Suprapubic skin (tissue), 4 donors: ENCODE results near the gene SARS1. TPM values are rescaled to one million over a fixed set of nuclear protein-coding genes. Genes with fewer than 3 reads are reported as not detected.

Experiments
- DNase-seq, 2 donors: peaks; one replicate each; pipeline ENCODE4 v3.0.0-alpha.2; 2019; ENCODE audit warnings: low spot score in 2 of 2
- H3K27ac ChIP-seq: fragments of 200-600 bp; sonication (generic); one replicate; pipeline ENCODE4 v1.5.1; 2019
- H3K27me3 ChIP-seq: fragments of 200-600 bp; sonication (generic); one replicate; pipeline ENCODE4 v1.5.1; 2019
- H3K36me3 ChIP-seq: fragments of 200-600 bp; sonication (generic); one replicate; pipeline ENCODE4 v1.5.1; 2019
- H3K4me1 ChIP-seq: fragments of 200-600 bp; sonication (generic); one replicate; pipeline ENCODE4 v1.5.1; 2019
- H3K4me3 ChIP-seq: fragments of 200-600 bp; sonication (generic); one replicate; pipeline ENCODE4 v1.5.1; 2019; ENCODE audit warnings: mild to moderate bottlenecking
- H3K9me3 ChIP-seq: fragments of 200-600 bp; sonication (generic); one replicate; pipeline ENCODE4 v1.5.1; 2019
- EP300 ChIP-seq: sonication (generic); formaldehyde crosslinking; IDR thresholded peaks from one replicate; pipeline ENCODE4 v1.6.1; 2017; ENCODE audit warnings: antibody characterized with exemption
- POLR2A ChIP-seq, 2 donors: fragments of 450-650 bp; IDR thresholded peaks; one replicate each; pipeline ENCODE4 v1.6.1; 2017; ENCODE audit warnings: antibody characterized with exemption in 2 of 2, mild to moderate bottlenecking in 2 of 2, moderate library complexity in 2 of 2
- POLR2AphosphoS5 ChIP-seq, 3 donors: sonication (generic); formaldehyde crosslinking; IDR thresholded peaks; one replicate each; pipeline ENCODE4 v1.6.1; 2017; ENCODE audit warnings: antibody characterized with exemption in 3 of 3
- WGBS: methylation state at CpG from one replicate; pipeline ENCODE4 v1.1.5; 2018; 5-methylcytosine and 5-hydroxymethylcytosine counted together
- total RNA-seq, 4 donors: library from RNA; depleted of rRNA; stranded (reverse); fragments of >200 nt; gene quantifications; one replicate each; pipeline ENCODE4 v1.1.0, GENCODE V29; 2016
- TF ChIP-seq, protein P1 (sequence below), 2 donors: fragments of 200-600 bp in 1 of 2; fragments of 450-650 bp in 1 of 2; sonication (generic) in 1 of 2; IDR thresholded peaks; one replicate each; pipeline ENCODE4 v1.5.1; 2016 to 2019; ENCODE audit warnings: antibody characterized with exemption in 2 of 2, mild to moderate bottlenecking in 1 of 2, moderate library complexity in 1 of 2

SARS1 gene
- total RNA-seq, 4 donors from 2014 or later = 144 to 169 (median 160) TPM

DNA sequence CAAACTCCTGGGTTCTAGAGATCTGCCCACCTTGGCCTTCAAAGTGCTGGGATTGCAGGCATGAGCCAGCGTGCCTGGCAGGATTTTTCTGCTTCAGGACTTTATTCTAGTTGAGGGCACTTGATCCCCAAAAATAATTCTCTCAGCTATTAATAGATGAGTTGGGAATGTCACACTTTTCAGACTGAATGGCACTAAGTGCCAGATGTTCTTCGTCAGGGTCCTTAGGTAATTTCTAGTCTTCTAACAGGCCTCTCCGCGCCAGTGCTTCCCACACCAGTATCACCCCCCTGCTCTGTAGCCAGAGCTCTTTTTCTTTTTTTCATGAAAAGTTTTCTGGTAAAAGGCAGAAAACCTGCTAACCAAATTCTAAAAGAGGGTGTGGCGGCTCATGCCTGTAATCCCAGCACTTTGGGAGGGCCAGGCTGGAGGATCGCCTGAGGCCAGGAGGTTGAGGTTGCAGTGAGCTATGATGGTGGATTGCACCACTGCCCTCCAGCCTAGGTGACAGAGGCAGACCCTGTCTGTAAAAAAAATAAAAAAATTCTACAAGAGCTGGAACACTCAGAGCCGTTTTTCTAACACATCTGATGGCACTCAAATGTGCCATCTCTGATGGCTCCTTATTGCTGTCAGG, 6.1 kb upstream of the SARS1 start:
- Histone ChIP-seq H3K4me1 (peaks cover 21% of the 10 kb centered on the region), H3K27me3 (no peaks in the 10 kb centered on the region), H3K4me3 (no peak overlapping the region), H3K36me3 (no peaks in the 10 kb centered on the region), H3K9me3 (no peaks in the 10 kb centered on the region), H3K27ac (no peak overlapping the region)
- WGBS = 79% methylated on average over 7 of the region's 7 CpGs
- no peak for DNase-seq
- TF ChIP-seq POLR2A (IDR thresholded peaks at IDR 0.05) (no peak), EP300 (no peak), POLR2AphosphoS5 (IDR thresholded peaks at IDR 0.05) (no peak)
- TF ChIP-seq, protein P1, sequence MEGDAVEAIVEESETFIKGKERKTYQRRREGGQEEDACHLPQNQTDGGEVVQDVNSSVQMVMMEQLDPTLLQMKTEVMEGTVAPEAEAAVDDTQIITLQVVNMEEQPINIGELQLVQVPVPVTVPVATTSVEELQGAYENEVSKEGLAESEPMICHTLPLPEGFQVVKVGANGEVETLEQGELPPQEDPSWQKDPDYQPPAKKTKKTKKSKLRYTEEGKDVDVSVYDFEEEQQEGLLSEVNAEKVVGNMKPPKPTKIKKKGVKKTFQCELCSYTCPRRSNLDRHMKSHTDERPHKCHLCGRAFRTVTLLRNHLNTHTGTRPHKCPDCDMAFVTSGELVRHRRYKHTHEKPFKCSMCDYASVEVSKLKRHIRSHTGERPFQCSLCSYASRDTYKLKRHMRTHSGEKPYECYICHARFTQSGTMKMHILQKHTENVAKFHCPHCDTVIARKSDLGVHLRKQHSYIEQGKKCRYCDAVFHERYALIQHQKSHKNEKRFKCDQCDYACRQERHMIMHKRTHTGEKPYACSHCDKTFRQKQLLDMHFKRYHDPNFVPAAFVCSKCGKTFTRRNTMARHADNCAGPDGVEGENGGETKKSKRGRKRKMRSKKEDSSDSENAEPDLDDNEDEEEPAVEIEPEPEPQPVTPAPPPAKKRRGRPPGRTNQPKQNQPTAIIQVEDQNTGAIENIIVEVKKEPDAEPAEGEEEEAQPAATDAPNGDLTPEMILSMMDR (IDR thresholded peaks at IDR 0.05) = no peak

DNA sequence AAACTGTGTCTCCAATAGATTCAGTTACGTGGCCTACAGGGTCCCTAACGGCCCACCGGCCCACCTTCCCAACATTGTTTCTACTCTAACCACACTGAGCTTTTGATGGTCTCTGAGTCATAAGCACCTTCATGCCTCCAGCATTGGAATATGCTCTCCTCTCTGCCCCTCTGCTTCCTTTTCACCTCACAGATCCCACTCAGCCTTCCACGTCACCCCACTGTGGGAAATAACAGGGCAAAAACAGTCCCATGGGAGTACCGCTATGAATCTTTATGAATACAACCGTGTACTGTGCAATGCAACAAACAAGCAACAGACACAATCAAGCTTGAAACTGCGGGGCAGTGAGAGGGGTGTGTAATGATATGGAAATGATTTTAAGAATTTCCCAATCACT, 5.3 kb upstream of the SARS1 start:
- H3K9me3 ChIP-seq = no peaks in the 10 kb centered on the region
- TF ChIP-seq POLR2AphosphoS5 (IDR thresholded peaks at IDR 0.05) (no peak), POLR2A (IDR thresholded peaks at IDR 0.05) (no peak), EP300 (no peak)
- TF ChIP-seq, protein P1 (IDR thresholded peaks at IDR 0.05) = no peak
- no peaks in the 10 kb centered on the region for H3K36me3 ChIP-seq
- DNase-seq = no peak
- no peak overlapping the region for H3K4me3 ChIP-seq
- no peak overlapping the region for H3K27ac ChIP-seq
- WGBS = 78% methylated on average over 7 of the region's 7 CpGs
- no peaks in the 10 kb centered on the region for H3K27me3 ChIP-seq
- H3K4me1 ChIP-seq = peaks cover 25% of the 10 kb centered on the region

DNA sequence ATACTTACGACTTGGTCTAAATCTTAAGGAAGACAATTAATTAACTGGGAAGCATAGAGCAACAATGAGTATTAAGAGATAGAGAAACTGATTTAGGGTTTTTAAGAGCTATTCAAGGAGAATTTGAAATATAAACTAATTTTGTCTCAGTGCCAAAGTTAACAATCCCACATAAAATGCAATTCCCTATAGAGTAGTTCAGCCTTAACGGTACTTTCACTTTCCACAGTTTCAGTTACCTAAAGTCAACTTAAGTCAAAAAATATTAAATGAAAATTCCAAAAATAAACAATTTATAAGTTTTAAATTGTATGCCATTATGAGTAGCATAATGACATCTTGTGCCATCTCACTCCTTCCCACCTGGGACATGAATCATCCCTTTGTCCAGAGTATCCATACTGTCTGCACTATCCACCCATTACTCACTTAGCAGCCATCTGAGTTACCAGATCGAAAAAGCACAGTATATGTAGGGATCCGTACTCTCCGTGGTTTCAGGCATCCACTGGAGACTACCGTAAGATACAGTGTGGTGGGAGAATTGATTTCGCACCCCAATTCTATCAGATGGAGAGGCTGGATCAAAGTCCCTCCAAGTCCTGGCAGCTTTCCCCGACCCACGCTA, 4.8 kb upstream of the SARS1 start:
- no peak for TF ChIP-seq EP300
- WGBS = 64% methylated on average over 9 of the region's 9 CpGs
- H3K9me3 ChIP-seq = no peaks in the 10 kb centered on the region
- no peaks in the 10 kb centered on the region for H3K36me3 ChIP-seq
- no peak for DNase-seq
- no peak overlapping the region for H3K4me3 ChIP-seq
- no peaks in the 10 kb centered on the region for H3K27me3 ChIP-seq
- H3K4me1 ChIP-seq = peaks cover 29% of the 10 kb centered on the region
- peak overlapping the region; percentile 67 for H3K27ac ChIP-seq

DNA sequence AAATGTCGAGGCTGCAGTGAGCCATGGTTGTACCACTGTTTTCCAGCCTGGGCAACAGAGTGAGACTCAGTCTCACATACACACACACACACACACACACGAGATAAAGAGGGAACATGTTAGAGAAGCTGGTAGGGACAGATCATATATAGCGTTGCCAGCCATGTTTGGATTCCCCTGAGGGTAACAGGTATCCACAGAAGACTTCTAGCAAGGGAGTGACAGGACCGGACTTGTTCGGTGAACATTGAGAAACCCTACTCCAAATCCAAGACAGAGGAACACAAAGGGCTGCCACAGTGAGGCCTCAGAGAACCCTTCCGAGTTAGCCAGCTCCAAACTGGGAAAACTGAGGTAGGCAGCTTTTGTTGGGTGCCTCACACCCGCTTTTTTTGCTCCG, 3.7 kb upstream of the SARS1 start:
- Histone ChIP-seq H3K36me3 (no peaks in the 10 kb centered on the region), H3K9me3 (no peaks in the 10 kb centered on the region), H3K4me1 (peaks cover 33% of the 10 kb centered on the region), H3K27ac (peak overlapping the region; percentile 67), H3K27me3 (no peaks in the 10 kb centered on the region), H3K4me3 (no peak overlapping the region)
- DNase-seq = no peak
- WGBS = 60% methylated on average over 8 of the region's 8 CpGs
- no peak for TF ChIP-seq POLR2AphosphoS5 (IDR thresholded peaks at IDR 0.05)
- TF ChIP-seq, protein P1 (IDR thresholded peaks at IDR 0.05) = no peak
- TF ChIP-seq EP300 = no peak
- no peak for TF ChIP-seq POLR2A (IDR thresholded peaks at IDR 0.05)

DNA sequence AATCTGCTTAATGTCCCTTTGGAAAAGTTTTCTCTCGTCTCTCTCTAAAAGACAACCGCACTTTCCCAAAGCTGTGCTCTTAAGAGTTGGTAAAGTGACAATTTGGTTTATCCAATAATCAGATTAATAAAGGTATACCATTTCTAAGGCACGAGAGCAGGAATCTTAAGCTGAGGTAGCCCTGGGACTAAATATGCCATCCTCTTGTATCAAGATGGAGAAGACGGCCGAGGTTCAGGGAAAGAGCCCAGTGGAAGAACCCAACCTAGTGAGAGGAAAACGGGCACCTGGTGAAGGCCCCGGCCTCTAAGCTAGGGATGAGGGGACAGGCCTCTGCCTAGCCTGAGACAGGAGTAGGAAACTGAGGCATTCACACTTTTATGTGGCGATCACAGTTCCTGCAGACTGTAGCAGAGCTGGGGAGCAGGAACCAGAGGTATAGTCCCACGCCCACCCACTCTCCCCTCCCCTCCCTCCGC, 334 bp upstream of the SARS1 start:
- H3K4me3 ChIP-seq = peak overlapping the region; percentile 92
- no peak for DNase-seq

More for the DNA sequence above, 334 bp upstream of the SARS1 start:
- H3K4me1 ChIP-seq = peaks cover 53% of the 10 kb centered on the region
- H3K27me3 ChIP-seq = no peaks in the 10 kb centered on the region
- H3K36me3 ChIP-seq = no peaks in the 10 kb centered on the region
- H3K9me3 ChIP-seq = no peaks in the 10 kb centered on the region
- peak overlapping the region; percentile 95 for H3K27ac ChIP-seq
- WGBS = 26% methylated on average over 10 of the region's 10 CpGs
- TF ChIP-seq POLR2A (IDR thresholded peaks at IDR 0.05) (no peak), POLR2AphosphoS5 (IDR thresholded peaks at IDR 0.05) (no peak), EP300 (no peak)
- TF ChIP-seq, protein P1 (IDR thresholded peaks at IDR 0.05) = no peak
